ENCODE data around the gene DES. TPM values are rescaled to one million over a fixed set of nuclear protein-coding genes. Genes with fewer than 3 reads are reported as not detected.

DES gene
- total and polyA plus RNA-seq, 7 experiments from 2014 or later, result 1.5 TPM; not detected in 6

DNA sequence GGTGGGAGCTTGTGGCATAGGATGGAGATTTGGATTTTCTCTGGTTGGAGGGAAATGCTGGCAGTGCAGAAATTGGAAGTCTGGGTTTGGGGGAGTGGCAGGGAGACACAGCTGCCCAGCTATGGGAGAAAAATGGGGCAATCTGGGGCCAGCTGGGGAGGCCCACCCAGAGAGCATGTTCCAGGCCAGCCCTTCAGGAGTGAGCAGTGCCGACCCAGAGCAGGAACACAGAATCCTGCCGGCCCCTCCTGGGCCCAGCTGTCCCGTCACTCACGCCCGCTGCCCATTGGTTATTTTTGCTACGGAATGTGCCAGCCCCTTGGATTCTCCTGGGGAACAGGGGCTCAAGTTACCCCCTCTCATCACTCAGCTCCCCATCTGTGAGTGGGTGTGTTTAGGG is 21.3 kb downstream of the DES start:
- H3K4me3 ChIP-seq (ENCODE audit: low read length), result no peak overlapping the region
- no peaks in the 10 kb centered on the region for H3K36me3 ChIP-seq (ENCODE audit: control insufficient read depth in 2 of 3, insufficient read depth in 3 of 3, low read length in 3 of 3)
- peaks cover 7 to 22% (median 13%) of the 10 kb centered on the region in 7 donors for H3K4me1 Mint-ChIP-seq
- peaks cover 0 to 6% of the 10 kb centered on the region in 2 donors for H3K27me3 ChIP-seq (ENCODE audit: control insufficient read depth in 2 of 2, insufficient read depth in 2 of 2, low read length in 2 of 2)
- H3K9me3 Mint-ChIP-seq, result no peaks in the 10 kb centered on the region
- H3K9me3 ChIP-seq (ENCODE audit: control insufficient read depth in 2 of 3, low read length in 3 of 3), result no peaks in the 10 kb centered on the region
- ChIA-PET CTCF (interaction anchor here (0.7 to 1.0 kb wide), 2 partner anchors 86 to 95 kb away, joined by 3 to 7 read pairs; no protein-coding TSS in a partner anchor), POLR2A (interaction anchor here (1.2 kb wide), 1 partner anchor 104 kb away, joined by 3 read pairs; the partner anchor contains the start of gene CHPF)
- DNase-seq (no peak), ATAC-seq (no peak)
- no peak overlapping the region for H3K27ac ChIP-seq (ENCODE audit: low read depth, low read length)
- no peaks in the 10 kb centered on the region for H3K36me3 Mint-ChIP-seq
- H3K4me3 Mint-ChIP-seq, result no peak overlapping the region
- H3K4me1 ChIP-seq (ENCODE audit: control insufficient read depth in 2 of 2, insufficient read depth in 2 of 2, low read length in 2 of 2), result peaks cover 2 to 9% of the 10 kb centered on the region in 2 donors
- H3K27ac Mint-ChIP-seq, result no peak overlapping the region
- intact Hi-C loops (cut with micrococcal nuclease), result no loop called here
- H3K27me3 Mint-ChIP-seq, result peaks cover 0 to 50% (median 12%) of the 10 kb centered on the region in 5 donors

DNA sequence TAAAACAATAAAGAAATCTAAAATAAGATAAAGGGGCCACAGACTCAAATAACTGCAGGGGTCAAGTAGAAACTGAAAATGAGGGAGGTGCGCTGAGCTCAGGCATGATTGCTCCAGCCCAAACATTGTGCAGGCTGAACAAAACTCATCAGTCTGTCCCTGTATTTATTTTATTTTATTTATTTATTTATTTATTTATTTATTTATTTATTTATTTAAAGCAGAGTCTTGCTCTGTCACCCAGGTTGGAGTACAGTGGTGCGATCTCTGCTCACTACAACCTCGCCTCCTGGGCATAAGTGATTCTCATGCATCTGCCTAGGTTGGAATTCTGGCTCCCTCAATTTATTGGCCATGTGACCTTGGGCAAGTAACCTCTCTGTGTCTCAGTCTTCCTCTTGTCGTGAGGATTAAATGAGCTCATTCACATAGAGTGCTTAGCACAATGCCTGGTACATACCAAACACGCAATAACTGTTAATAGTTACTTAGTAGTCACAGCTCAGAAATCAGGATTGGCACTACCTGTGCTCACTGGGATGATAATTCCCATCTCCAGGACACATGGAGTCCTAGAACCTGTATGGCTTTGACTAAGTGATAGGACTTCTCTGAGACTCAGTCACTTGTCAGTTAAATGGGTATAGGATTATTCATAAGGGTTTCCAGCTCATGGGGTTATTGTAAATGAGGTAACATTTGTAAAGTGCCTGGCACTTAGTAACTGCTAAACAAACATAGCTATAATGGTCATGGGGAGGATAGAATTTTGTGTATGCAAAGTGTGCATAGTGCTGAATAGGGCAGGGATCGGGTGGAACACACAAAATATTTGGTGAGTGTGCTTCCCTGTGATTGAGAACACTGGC is 22.4 kb downstream of the DES start:
- H3K27ac Mint-ChIP-seq, result peak overlapping the region in 7 of 9 donors; percentile 1 to 88 (median 38)
- POLR2A ChIA-PET, result interaction anchor here (0.9 to 1.2 kb wide), 2 partner anchors 52 to 103 kb away, joined by 3 read pairs; partner anchors contain the start of genes CHPF and DNPEP

DNA sequence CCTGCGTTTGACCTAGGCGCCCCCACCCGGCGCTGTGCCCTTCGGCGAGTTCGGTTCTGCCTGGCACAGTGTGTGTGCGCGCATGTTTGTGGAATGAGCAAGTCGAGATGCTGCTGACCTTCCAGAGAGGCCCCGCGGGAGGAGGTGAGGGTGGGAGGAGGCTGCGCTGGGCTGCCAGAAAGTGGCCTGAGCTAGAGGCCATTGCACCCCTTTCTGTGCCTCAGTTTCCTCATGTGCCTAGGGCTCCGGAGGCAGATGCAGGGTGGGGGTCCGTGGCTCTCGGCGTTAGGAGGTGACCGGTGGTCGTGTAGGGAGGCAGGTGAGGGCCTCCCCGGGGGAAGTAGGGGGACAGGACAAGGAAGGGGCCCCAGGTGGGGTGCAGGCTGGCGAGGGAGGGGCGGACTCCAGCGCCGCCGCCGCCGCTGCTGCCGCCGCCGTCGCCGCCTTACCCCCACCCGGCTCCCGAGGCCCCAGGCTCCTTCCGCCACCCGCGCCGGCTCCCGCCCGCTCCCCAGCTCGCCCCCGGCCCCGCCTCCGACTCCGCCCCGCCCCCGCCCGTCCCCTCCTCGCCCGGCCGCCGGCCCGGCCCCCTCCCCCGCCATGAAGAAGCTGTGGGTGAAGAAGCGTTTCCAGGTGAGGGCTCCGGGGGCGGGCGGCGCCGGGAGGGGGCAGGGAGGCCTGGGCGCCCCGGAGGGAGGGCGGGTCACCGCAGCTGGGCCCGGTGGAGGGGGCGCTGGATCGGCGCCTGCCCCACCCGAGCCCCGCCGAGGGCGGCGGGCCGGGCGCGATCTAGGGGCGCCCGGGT is 23.5 kb downstream of the DES start:
- H3K4me3 ChIP-seq (ENCODE audit: low read length), result peak overlapping the region; percentile 44
- no peaks in the 10 kb centered on the region for H3K36me3 ChIP-seq (ENCODE audit: control insufficient read depth in 2 of 3, insufficient read depth in 3 of 3, low read length in 3 of 3)
- peaks cover 0 to 55% (median 0%) of the 10 kb centered on the region in 5 donors for H3K27me3 Mint-ChIP-seq
- H3K4me3 Mint-ChIP-seq, result peak overlapping the region; percentile 77 to 92 (median 85)
- H3K9me3 ChIP-seq (ENCODE audit: control insufficient read depth in 2 of 3, low read length in 3 of 3), result no peaks in the 10 kb centered on the region
- H3K9me3 Mint-ChIP-seq, result no peaks in the 10 kb centered on the region
- H3K27ac ChIP-seq (ENCODE audit: low read depth, low read length), result peak overlapping the region; percentile 14
- intact Hi-C loops (cut with micrococcal nuclease), result loop anchor here in 1 of 2 donors (1.0 to 5.0 kb wide), 2 partner anchors 39 to 57 kb away; partner anchors contain the start of gene GMPPA
- ATAC-seq (peak; percentile 77), DNase-seq (peak; percentile 23 to 54 (median 49))
- peaks cover 7 to 15% (median 13%) of the 10 kb centered on the region in 7 donors for H3K4me1 Mint-ChIP-seq
- no peaks in the 10 kb centered on the region for H3K36me3 Mint-ChIP-seq
- H3K27ac Mint-ChIP-seq, result peak overlapping the region in 5 of 9 donors; percentile 1 to 83 (median 67)
- POLR2A ChIA-PET, result interaction anchor here (0.9 kb wide), 1 partner anchor 53 kb away, joined by 3 read pairs; the partner anchor contains the start of gene DNPEP
- CTCF ChIA-PET, result interaction anchor here (0.8 to 1.5 kb wide), 2 partner anchors 16 to 19 kb away, joined by 4 to 6 read pairs; no protein-coding TSS in a partner anchor
- H3K4me1 ChIP-seq (ENCODE audit: control insufficient read depth in 2 of 2, insufficient read depth in 2 of 2, low read length in 2 of 2), result peaks cover 2 to 9% of the 10 kb centered on the region in 2 donors
- peaks cover 0 to 2% of the 10 kb centered on the region in 2 donors for H3K27me3 ChIP-seq (ENCODE audit: control insufficient read depth in 2 of 2, insufficient read depth in 2 of 2, low read length in 2 of 2)

More for the DNA sequence above, 22.4 kb downstream of the DES start:
- peaks cover 7 to 17% (median 13%) of the 10 kb centered on the region in 7 donors for H3K4me1 Mint-ChIP-seq
- peaks cover 0 to 6% of the 10 kb centered on the region in 2 donors for H3K27me3 ChIP-seq (ENCODE audit: control insufficient read depth in 2 of 2, insufficient read depth in 2 of 2, low read length in 2 of 2)
- peak overlapping the region; percentile 29 to 92 (median 85) for H3K4me3 Mint-ChIP-seq
- no peaks in the 10 kb centered on the region for H3K36me3 ChIP-seq (ENCODE audit: control insufficient read depth in 2 of 3, insufficient read depth in 3 of 3, low read length in 3 of 3)
- no peaks in the 10 kb centered on the region for H3K9me3 Mint-ChIP-seq
- ATAC-seq (no peak), DNase-seq (no peak)
- peaks cover 2 to 9% of the 10 kb centered on the region in 2 donors for H3K4me1 ChIP-seq (ENCODE audit: control insufficient read depth in 2 of 2, insufficient read depth in 2 of 2, low read length in 2 of 2)
- H3K4me3 ChIP-seq (ENCODE audit: low read length), result no peak overlapping the region
- peaks cover 0 to 52% (median 7%) of the 10 kb centered on the region in 5 donors for H3K27me3 Mint-ChIP-seq
- CTCF ChIA-PET, result interaction anchor here (0.8 to 1.5 kb wide), 3 partner anchors 17 to 59 kb away, joined by 4 to 6 read pairs (median 4); no protein-coding TSS in a partner anchor
- no peaks in the 10 kb centered on the region for H3K36me3 Mint-ChIP-seq
- no peak overlapping the region for H3K27ac ChIP-seq (ENCODE audit: low read depth, low read length)
- intact Hi-C loops (cut with micrococcal nuclease), result loop anchor here in 1 of 2 donors (1.0 to 5.0 kb wide), 2 partner anchors 38 to 58 kb away; partner anchors contain the start of gene GMPPA
- no peaks in the 10 kb centered on the region for H3K9me3 ChIP-seq (ENCODE audit: control insufficient read depth in 2 of 3, low read length in 3 of 3)

DNA sequence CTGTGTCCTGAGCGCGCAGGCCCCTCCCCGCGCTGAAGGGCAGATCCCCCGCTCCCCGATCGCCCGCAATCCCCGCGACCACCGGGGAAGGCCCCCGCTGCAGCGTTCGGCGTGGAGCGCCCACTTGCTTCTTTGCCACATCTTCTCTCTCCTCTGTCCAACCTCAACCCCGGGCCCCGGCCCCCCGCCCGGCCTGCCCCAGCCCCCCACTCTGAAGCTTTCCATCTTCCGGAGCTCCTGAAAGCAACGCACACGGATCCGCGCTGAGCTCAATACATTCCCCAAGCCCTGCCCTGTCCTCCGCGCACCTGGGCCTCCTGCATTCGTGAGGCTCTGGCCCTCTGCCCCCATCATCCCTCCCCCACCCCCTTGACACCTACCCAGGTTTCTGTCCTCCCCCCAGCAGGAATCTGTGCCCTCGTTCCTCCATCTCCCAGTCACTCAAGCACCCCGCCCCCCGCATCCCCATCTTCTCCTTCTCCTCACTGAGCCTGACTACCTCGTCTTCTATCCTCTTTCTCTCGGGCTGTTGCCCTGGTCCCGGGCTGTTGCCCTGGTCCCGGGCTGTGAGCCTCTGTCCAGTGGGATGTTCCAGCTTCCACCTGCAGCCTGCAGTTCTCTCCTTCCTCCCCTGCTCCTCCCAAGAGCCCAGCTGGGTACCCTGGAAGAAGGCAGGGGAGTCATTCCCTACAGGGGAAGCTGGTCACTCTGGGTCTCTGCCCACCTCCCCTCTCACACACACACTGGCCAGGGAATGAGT is 24.3 kb downstream of the DES start:
- Mint-ChIP-seq H3K4me3 (peak overlapping the region; percentile 65 to 92 (median 82)), H3K27me3 (peaks cover 0 to 60% (median 0%) of the 10 kb centered on the region in 5 donors), H3K4me1 (peaks cover 7 to 15% (median 13%) of the 10 kb centered on the region in 7 donors), H3K36me3 (no peaks in the 10 kb centered on the region), H3K27ac (peak overlapping the region in 3 of 9 donors; percentile 14 to 84 (median 53)), H3K9me3 (no peaks in the 10 kb centered on the region)
- Histone ChIP-seq H3K36me3 (ENCODE audit: control insufficient read depth in 2 of 3, insufficient read depth in 3 of 3, low read length in 3 of 3) (no peaks in the 10 kb centered on the region), H3K27me3 (ENCODE audit: control insufficient read depth in 2 of 2, insufficient read depth in 2 of 2, low read length in 2 of 2) (peaks cover 0 to 2% of the 10 kb centered on the region in 2 donors), H3K27ac (ENCODE audit: low read depth, low read length) (no peak overlapping the region), H3K9me3 (ENCODE audit: control insufficient read depth in 2 of 3, low read length in 3 of 3) (no peaks in the 10 kb centered on the region), H3K4me3 (ENCODE audit: low read length) (no peak overlapping the region), H3K4me1 (ENCODE audit: control insufficient read depth in 2 of 2, insufficient read depth in 2 of 2, low read length in 2 of 2) (peaks cover 2 to 9% of the 10 kb centered on the region in 2 donors)
- DNase-seq (no peak), ATAC-seq (no peak)
- CTCF ChIA-PET, result interaction anchor here (0.6 to 1.5 kb wide), 2 partner anchors 15 to 19 kb away, joined by 3 to 4 read pairs; no protein-coding TSS in a partner anchor
- POLR2A ChIA-PET, result no interaction called here
- intact Hi-C loops (cut with micrococcal nuclease), result loop anchor here in 1 of 2 donors (5.0 kb wide), 1 partner anchor 40 kb away; no protein-coding TSS in a partner anchor

DNA sequence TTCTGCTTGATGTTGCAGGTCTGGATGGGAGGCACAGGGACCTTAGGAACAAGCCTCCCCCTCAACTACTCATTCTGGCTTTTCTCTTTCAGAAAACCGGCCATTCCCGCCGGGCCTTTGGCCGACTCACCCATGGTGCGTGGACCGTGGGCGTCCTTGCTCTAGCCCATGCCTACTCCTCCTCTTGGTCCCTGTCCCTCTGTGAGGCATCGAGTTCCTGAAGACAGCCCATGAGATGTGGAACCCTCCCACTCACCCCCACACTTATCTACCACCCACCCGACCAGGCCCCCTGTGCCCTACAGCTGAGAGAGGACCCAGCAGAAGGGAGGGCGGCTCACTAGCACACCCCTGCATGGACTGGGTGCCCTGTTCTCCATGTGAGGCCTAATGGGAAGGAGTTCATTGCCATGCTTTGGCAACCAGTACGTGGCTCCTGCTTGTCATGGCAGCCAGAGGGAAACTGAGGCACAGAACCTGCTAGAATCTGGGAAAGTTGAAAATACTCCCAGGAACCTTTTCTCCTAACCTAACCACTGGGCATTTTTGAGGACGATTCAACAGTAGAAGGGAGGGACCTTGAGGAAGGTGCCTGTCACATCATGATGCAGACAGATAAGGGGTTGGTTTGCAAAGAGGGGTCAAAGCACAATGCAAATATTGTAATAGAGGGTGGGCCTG is 25.0 kb downstream of the DES start:
- H3K4me3 ChIP-seq (ENCODE audit: low read length), result no peak overlapping the region
- peak overlapping the region in 2 of 9 donors; percentile 53 to 84 for H3K27ac Mint-ChIP-seq
- no peaks in the 10 kb centered on the region for H3K9me3 Mint-ChIP-seq
- H3K27me3 Mint-ChIP-seq, result peaks cover 0 to 64% (median 0%) of the 10 kb centered on the region in 5 donors
- H3K27ac ChIP-seq (ENCODE audit: low read depth, low read length), result no peak overlapping the region
- peaks cover 7 to 16% (median 13%) of the 10 kb centered on the region in 7 donors for H3K4me1 Mint-ChIP-seq
- CTCF ChIA-PET, result interaction anchor here (0.6 kb wide), 1 partner anchor 19 kb away, joined by 3 read pairs; no protein-coding TSS in a partner anchor
- DNase-seq (no peak), ATAC-seq (no peak)
- intact Hi-C loops (cut with micrococcal nuclease), result loop anchor here in 1 of 2 donors (5.0 kb wide), 1 partner anchor 41 kb away; no protein-coding TSS in a partner anchor
- peaks cover 2 to 9% of the 10 kb centered on the region in 2 donors for H3K4me1 ChIP-seq (ENCODE audit: control insufficient read depth in 2 of 2, insufficient read depth in 2 of 2, low read length in 2 of 2)
- POLR2A ChIA-PET, result no interaction called here
- peak overlapping the region; percentile 65 to 92 (median 82) for H3K4me3 Mint-ChIP-seq
- no peaks in the 10 kb centered on the region for H3K36me3 ChIP-seq (ENCODE audit: control insufficient read depth in 2 of 3, insufficient read depth in 3 of 3, low read length in 3 of 3)
- no peaks in the 10 kb centered on the region for H3K36me3 Mint-ChIP-seq
- H3K9me3 ChIP-seq (ENCODE audit: control insufficient read depth in 2 of 3, low read length in 3 of 3), result no peaks in the 10 kb centered on the region
- peaks cover 0 to 2% of the 10 kb centered on the region in 2 donors for H3K27me3 ChIP-seq (ENCODE audit: control insufficient read depth in 2 of 2, insufficient read depth in 2 of 2, low read length in 2 of 2)

All from naive thymus-derived CD4-positive, alpha-beta T cell (primary cell).